ENCODE results near the gene SOS2.

GRCh38 chr14:50225974-50226297, 5.4 kb downstream of the SOS2 start:
- TF ChIP-seq CTCF (conservative IDR thresholded peaks at IDR 0.05 in 1 of 2, IDR thresholded peaks at IDR 0.05 in 1 of 2; ENCODE audit: low read depth in 1 of 2, low read length in 2 of 2) (no peak), EZH2 (IDR thresholded peaks at IDR 0.05; ENCODE audit: low read length, missing control alignments) (no peak)
